Immature natural killer cell (primary cell): ENCODE results near the gene C3orf20. TPM values are rescaled to one million over a fixed set of nuclear protein-coding genes. Genes with fewer than 3 reads are reported as not detected.
"Not testable (repeated sequence)": the region's sequence is repeated elsewhere in the genome, so short reads cannot be mapped to it uniquely, and the experiment has no call there.

Experiments used
- DNase-seq, 3 donors: peaks; one replicate each; pipeline ENCODE4 v3.0.0; 2022; ENCODE audit warnings: mixed read lengths in 1 of 3
- H3K27ac Mint-ChIP-seq, 6 donors: one replicate each; pipeline ENCODE4 v1.8.0; 2020; ENCODE audit warnings: mixed read lengths in 6 of 6, mild to moderate bottlenecking in 5 of 6, inconsistent platforms in 4 of 6, moderate library complexity in 3 of 6
- H3K27me3 Mint-ChIP-seq, 3 donors: one replicate each; pipeline ENCODE4 v1.8.0; 2020 to 2021; ENCODE audit warnings: low read depth in 3 of 3, mild to moderate bottlenecking in 3 of 3, mixed read lengths in 3 of 3, moderate library complexity in 3 of 3, inconsistent platforms in 1 of 3
- H3K36me3 Mint-ChIP-seq, 3 donors: one replicate each; pipeline ENCODE4 v1.8.0; 2020; ENCODE audit warnings: mixed read lengths in 3 of 3, inconsistent platforms in 2 of 3, mild to moderate bottlenecking in 2 of 3
- H3K4me1 Mint-ChIP-seq, 2 donors: one replicate each; pipeline ENCODE4 v1.8.0; 2020; ENCODE audit warnings: inconsistent platforms in 2 of 2, mild to moderate bottlenecking in 2 of 2, mixed read lengths in 2 of 2, moderate library complexity in 1 of 2
- H3K4me3 Mint-ChIP-seq, 5 donors: one replicate each; pipeline ENCODE4 v1.8.0; 2020; ENCODE audit warnings: mild to moderate bottlenecking in 5 of 5, mixed read lengths in 5 of 5, inconsistent platforms in 3 of 5, moderate library complexity in 3 of 5
- H3K9me3 Mint-ChIP-seq, 6 donors: one replicate each; pipeline ENCODE4 v1.8.0; 2020; ENCODE audit warnings: mild to moderate bottlenecking in 6 of 6, mixed read lengths in 6 of 6, inconsistent platforms in 4 of 6, moderate library complexity in 3 of 6
- polyA plus RNA-seq, 3 donors: library from polyadenylated mRNA; unstranded; fragments of 300-500 nt; fragmentation: Illumina TruSeq; gene quantifications; one replicate each; pipeline ENCODE4 v1.2.3, GENCODE V29; 2021

The C3orf20 gene
- polyA plus RNA-seq, 3 donors from 2014 or later: not detected

GRCh38 chr3:14809611-14810010 lies 134.7 kb downstream of the C3orf20 start:
- H3K36me3 Mint-ChIP-seq, H3K9me3 Mint-ChIP-seq, H3K27ac Mint-ChIP-seq, DNase-seq, H3K4me1 Mint-ChIP-seq, H3K4me3 Mint-ChIP-seq: not testable (repeated sequence)
- H3K27me3 Mint-ChIP-seq: peaks cover 16 to 20% (median 16%) of the 10 kb centered on the region in 3 donors

- Mint-ChIP-seq H3K4me3 (no peak overlapping the region), H3K9me3 (no peaks in the 10 kb centered on the region), H3K36me3 (no peaks in the 10 kb centered on the region), H3K4me1 (no peaks in the 10 kb centered on the region), H3K27ac (no peak overlapping the region), H3K27me3 (peaks cover 16 to 20% (median 19%) of the 10 kb centered on the region in 3 donors)
- DNase-seq: no peak
Measured at GRCh38 chr3:14810070-14810791, 135.3 kb downstream of the C3orf20 start.

GRCh38 chr3:14810801-14811661 lies 136.1 kb downstream of the C3orf20 start:
- no peaks in the 10 kb centered on the region for H3K4me1 Mint-ChIP-seq
- H3K4me3 Mint-ChIP-seq: peak overlapping the region in 1 of 5 donors; percentile 25
- no peak overlapping the region for H3K27ac Mint-ChIP-seq
- no peaks in the 10 kb centered on the region for H3K9me3 Mint-ChIP-seq
- peaks cover 16 to 20% (median 19%) of the 10 kb centered on the region in 3 donors for H3K27me3 Mint-ChIP-seq
- DNase-seq: no peak
- H3K36me3 Mint-ChIP-seq: no peaks in the 10 kb centered on the region

- Mint-ChIP-seq H3K9me3 (no peaks in the 10 kb centered on the region), H3K4me1 (no peaks in the 10 kb centered on the region), H3K27me3 (peaks cover 14 to 20% (median 19%) of the 10 kb centered on the region in 3 donors), H3K4me3 (no peak overlapping the region), H3K27ac (no peak overlapping the region), H3K36me3 (no peaks in the 10 kb centered on the region)
- no peak for DNase-seq
Measured at GRCh38 chr3:14811684-14812083, 136.7 kb downstream of the C3orf20 start.

GRCh38 chr3:14812196-14812790 lies 137.4 kb downstream of the C3orf20 start:
- DNase-seq: no peak
- Mint-ChIP-seq H3K27me3 (peaks cover 14 to 18% (median 15%) of the 10 kb centered on the region in 3 donors), H3K4me1 (no peaks in the 10 kb centered on the region), H3K36me3 (no peaks in the 10 kb centered on the region), H3K27ac (no peak overlapping the region), H3K9me3 (no peaks in the 10 kb centered on the region), H3K4me3 (no peak overlapping the region)

- Mint-ChIP-seq H3K36me3 (no peaks in the 10 kb centered on the region), H3K27ac (no peak overlapping the region), H3K4me1 (no peaks in the 10 kb centered on the region), H3K27me3 (peaks cover 10 to 15% (median 10%) of the 10 kb centered on the region in 3 donors), H3K9me3 (no peaks in the 10 kb centered on the region), H3K4me3 (no peak overlapping the region)
- no peak for DNase-seq
Measured at GRCh38 chr3:14814411-14814871, 139.5 kb downstream of the C3orf20 start.

- no peak overlapping the region for H3K4me3 Mint-ChIP-seq
- no peak overlapping the region for H3K27ac Mint-ChIP-seq
- peaks cover 8 to 10% (median 8%) of the 10 kb centered on the region in 3 donors for H3K27me3 Mint-ChIP-seq
Measured at GRCh38 chr3:14816359-14816758, 141.4 kb downstream of the C3orf20 start.

GRCh38 chr3:14818804-14819500 lies 144.0 kb downstream of the C3orf20 start, which contains the start of gene FGD5:
Gene FGD5 (plus strand): TSS chr3:14818962. CDS start chr3:14819072, 110 bp downstream.
- DNase-seq: no peak
- Mint-ChIP-seq H3K27ac (no peak within 1 kb of the TSS), H3K4me1 (no peaks in the 10 kb centered on the region), H3K27me3 (peaks cover 0 to 10% (median 1%) of the 10 kb centered on the region in 3 donors), H3K36me3 (no peaks in the 10 kb centered on the region), H3K4me3 (no peak within 1 kb of the TSS), H3K9me3 (no peaks in the 10 kb centered on the region)

More at GRCh38 chr3:14816359-14816758, 141.4 kb downstream of the C3orf20 start:
- H3K4me1 Mint-ChIP-seq: no peaks in the 10 kb centered on the region
- H3K36me3 Mint-ChIP-seq: no peaks in the 10 kb centered on the region
- H3K9me3 Mint-ChIP-seq: no peaks in the 10 kb centered on the region
- no peak for DNase-seq

- Mint-ChIP-seq H3K27me3 (peaks cover 0 to 7% (median 1%) of the 10 kb centered on the region in 3 donors), H3K4me3 (no peak overlapping the region), H3K36me3 (no peaks in the 10 kb centered on the region), H3K9me3 (no peaks in the 10 kb centered on the region), H3K27ac (no peak overlapping the region), H3K4me1 (no peaks in the 10 kb centered on the region)
- no peak for DNase-seq
Measured at GRCh38 chr3:14819671-14820070, 144.7 kb downstream of the C3orf20 start.

GRCh38 chr3:14820156-14820555 lies 145.2 kb downstream of the C3orf20 start:
- Mint-ChIP-seq H3K9me3 (no peaks in the 10 kb centered on the region), H3K27me3 (peaks cover 0 to 3% (median 0%) of the 10 kb centered on the region in 3 donors), H3K4me3 (no peak overlapping the region), H3K4me1 (no peaks in the 10 kb centered on the region), H3K27ac (no peak overlapping the region), H3K36me3 (no peaks in the 10 kb centered on the region)
- no peak for DNase-seq

- no peak overlapping the region for H3K27ac Mint-ChIP-seq
- no peaks in the 10 kb centered on the region for H3K9me3 Mint-ChIP-seq
- H3K36me3 Mint-ChIP-seq: no peaks in the 10 kb centered on the region
- H3K4me3 Mint-ChIP-seq: no peak overlapping the region
- H3K4me1 Mint-ChIP-seq: no peaks in the 10 kb centered on the region
- H3K27me3 Mint-ChIP-seq: peaks cover 0 to 3% (median 0%) of the 10 kb centered on the region in 3 donors
- DNase-seq: no peak
Measured at GRCh38 chr3:14821151-14821550, 146.2 kb downstream of the C3orf20 start.

- Mint-ChIP-seq H3K9me3 (no peaks in the 10 kb centered on the region), H3K27me3 (peaks cover 0 to 3% (median 0%) of the 10 kb centered on the region in 3 donors), H3K36me3 (no peaks in the 10 kb centered on the region), H3K4me1 (no peaks in the 10 kb centered on the region), H3K27ac (no peak overlapping the region), H3K4me3 (no peak overlapping the region)
- DNase-seq: no peak
Measured at GRCh38 chr3:14822134-14822533, 147.2 kb downstream of the C3orf20 start.
